ACHN (cell line): ENCODE measurements around the gene RFC3.
"Not testable (repeated sequence)": the region's sequence is repeated elsewhere in the genome, so short reads cannot be mapped to it uniquely, and the experiment has no call there.

ENCODE experiments used
- DNase-seq: peaks from one replicate; pipeline ENCODE4 v3.0.0-alpha.2; 2015
- in situ Hi-C: cut with HindIII; loops from 2 replicates; pipeline ENCODE4 v1.10.0; 2017; ENCODE audit warnings: low sequenced_read_pairs, low pct_ligation_motif_present, low pct_unique_long_range_greater_than_20kb

Gene RFC3, protein sequence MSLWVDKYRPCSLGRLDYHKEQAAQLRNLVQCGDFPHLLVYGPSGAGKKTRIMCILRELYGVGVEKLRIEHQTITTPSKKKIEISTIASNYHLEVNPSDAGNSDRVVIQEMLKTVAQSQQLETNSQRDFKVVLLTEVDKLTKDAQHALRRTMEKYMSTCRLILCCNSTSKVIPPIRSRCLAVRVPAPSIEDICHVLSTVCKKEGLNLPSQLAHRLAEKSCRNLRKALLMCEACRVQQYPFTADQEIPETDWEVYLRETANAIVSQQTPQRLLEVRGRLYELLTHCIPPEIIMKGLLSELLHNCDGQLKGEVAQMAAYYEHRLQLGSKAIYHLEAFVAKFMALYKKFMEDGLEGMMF

DNA sequence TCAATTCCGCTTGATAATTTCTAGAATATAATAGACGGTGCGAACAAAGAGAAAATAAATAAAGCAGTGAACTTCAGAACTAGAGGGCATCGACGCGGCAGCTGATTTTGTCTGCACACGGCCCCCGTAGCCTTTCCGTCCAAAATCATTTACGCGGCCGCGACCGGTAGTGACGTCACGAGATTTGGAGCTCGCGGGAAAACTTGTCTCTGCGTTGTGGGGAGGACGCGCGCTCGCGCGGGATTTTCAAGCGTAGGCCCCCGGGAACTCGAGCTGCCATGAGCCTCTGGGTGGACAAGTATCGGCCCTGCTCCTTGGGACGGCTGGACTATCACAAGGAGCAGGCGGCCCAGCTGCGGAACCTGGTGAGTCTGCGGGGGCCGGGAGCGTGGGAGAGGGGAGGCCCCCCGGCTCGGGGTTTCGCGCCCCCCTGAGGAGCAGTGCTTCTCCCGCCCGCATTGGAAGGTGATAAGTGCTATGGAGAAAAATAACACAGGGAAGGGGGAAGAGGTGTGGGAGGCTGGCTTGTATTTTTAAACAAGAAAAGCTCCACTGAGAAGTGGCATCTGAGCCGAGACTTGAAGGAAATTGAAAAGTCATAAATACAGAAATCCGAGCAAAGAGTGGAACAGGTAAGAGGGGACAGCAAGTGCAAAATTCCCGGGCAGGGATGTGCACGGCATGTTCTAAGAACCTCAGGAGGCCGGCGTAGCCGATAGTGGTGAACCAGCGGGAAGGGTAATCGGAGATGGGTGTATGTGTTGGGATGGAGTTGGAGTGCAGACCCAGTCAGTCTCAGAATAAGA, at the start of gene RFC3:
Gene RFC3, plus strand, starts transcription at position 249 of the 806 bp plus-strand sequence. Its CDS starts 30 bp downstream, at position 279.
- peak; percentile 94 for DNase-seq
- in situ Hi-C loops, result no loop called here

DNA sequence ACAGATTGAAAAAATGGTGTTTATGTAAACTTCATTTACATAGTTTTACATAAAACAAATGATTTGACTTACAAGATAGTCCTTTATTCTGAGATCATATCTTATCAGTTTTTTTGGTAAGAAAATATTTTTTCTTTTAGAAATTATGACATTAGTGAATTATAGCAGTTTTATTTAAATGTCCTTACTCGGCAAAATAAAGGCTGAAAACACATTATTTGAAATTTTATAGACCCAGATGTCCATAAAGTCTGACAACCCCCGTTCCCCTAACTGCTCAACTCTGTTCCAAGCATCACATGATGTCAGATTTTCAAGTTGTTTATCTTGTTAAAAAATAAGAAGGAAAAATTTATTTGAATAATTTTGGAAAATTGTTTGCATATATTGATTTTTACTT, 46.7 kb upstream of the RFC3 start:
- no peak for DNase-seq
- in situ Hi-C loops, result no loop called here

DNA sequence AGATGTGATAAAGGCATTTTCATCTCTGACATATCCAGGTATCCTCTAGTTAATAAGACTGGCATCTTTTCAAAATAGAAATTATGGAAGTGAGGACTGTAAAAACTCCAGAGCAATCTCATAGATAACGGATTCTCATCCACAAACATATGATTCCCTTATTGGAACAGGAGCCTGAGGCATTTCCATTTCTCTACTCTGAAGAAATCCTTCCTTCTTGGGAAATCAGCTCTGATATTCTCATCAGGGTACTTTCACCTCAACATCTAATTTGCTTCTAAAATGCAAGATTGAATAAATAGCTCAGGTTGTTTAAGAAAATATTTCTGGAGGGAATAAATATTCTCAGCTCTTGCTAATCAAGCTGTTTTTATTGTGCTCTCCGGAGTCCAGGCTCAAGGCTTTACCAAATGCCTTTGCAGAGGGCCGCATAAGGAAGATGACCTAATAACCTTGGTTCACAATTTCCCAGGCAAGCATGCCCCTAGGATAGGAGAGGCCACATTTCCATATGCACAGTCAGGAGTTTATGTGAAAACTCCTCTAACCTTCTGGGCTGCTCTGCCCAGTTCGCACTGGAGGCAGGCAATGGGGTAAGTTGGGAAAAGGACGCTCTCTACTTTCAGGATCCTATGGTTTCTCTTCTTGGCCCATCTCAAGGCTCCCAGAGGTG, 44.0 kb upstream of the RFC3 start:
- no peak for DNase-seq
- in situ Hi-C loops, result no loop called here

DNA sequence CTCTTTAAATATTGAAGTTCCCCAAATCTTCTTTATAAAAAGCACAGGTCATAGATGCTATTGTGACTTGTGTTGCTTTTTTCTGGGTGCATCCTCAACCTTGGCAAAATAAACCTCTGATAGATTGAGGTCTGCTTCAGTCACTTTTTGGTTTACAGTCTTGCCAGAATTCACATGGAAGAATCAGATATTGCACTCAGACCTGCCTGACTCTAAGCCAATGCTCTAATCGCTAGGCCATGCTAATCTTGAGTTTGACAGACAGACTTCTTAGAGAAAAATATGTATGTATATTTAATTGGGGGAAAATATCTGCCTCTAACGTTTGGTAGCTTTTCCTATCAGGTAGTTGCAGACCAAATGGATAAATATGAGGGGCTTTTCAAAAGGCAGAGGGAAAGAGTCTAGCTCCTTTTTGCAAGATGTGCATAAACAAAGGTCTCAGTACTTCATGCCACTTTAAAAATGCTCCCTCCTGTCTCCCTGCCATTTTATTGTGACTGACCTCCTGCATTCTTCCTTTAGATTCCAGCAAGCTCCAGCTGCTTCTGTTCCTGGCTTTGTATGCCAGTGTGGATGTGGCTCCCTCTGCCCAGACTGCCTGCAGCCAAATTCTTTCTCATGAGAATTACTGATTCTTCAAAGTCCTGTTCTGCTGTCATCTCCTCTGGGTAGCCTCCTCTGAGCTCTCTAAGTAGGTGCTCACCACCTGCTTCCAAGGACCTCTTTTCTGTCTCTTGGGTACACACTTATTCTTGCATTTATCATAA, 42.4 kb upstream of the RFC3 start:
- in situ Hi-C loops, result no loop called here
- no peak for DNase-seq

DNA sequence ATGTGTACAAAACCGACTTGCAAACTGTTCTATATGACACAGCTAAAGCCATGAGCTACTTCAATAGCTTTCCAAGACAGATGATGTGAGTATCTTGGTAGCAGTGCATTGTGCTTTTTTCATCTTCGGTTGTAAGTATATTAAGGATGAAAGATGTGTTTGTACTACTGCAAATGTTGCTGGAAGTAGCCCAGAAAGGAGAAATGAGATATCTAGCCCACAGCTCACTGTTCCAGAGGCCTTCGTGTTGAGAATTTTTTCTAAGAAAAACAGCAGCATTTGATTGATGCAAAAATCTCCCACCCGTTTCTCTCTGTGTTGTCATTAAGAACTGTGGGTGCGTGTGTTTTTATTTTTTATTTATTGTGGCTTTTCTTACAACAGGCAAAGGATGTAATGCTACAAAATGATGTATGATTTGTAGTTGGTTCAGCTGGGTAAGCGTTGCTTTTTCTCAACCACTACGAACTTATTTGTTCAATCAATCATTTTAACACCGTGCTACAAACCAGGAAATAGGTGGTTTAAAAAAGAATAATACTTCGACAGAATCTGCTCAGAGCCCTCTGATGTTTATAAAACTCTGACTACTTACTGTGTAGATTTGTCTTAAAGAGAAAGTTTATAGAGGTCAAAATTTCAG, 41.6 kb upstream of the RFC3 start:
- no peak for DNase-seq
- in situ Hi-C loops, result no loop called here

DNA sequence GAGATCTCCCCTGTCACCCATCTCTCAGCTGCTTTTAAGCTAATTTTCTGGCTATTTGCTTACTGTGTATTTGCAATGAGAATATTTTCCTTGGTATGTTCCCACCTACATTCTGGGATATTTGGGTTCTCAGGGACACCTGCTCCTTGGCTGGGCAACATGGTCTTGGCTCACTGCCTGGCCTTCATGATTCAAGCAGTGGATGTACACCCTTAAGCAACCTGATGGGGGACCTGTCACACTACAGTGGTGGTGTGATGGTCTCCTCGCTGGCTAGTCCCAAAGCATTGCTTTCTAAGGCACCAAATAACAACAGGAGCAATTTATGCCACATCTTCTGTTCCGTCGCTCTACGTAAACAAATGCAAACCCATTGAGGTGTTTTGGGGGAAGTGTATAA, 35.3 kb upstream of the RFC3 start:
- in situ Hi-C loops, result no loop called here
- DNase-seq, result no peak

DNA sequence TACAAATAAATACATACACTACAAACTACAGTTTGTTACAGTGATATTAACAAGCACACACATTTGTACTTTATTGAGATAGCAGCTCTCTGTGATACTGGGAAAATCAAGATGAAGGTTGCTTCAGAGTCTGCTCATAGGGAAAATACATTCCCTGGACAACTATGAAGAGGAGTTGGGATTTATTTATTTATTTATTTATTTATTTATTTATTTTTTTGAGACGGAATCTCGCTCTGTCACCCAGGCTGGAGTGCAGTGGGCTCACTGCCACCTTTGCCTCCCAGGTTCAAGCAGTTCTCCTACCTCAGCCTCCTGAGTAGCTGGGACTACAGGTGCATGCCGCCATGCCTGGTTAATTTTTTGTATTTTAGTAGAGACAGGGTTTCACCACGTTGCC, 34.7 kb upstream of the RFC3 start:
- in situ Hi-C loops, DNase-seq: not testable (repeated sequence)

DNA sequence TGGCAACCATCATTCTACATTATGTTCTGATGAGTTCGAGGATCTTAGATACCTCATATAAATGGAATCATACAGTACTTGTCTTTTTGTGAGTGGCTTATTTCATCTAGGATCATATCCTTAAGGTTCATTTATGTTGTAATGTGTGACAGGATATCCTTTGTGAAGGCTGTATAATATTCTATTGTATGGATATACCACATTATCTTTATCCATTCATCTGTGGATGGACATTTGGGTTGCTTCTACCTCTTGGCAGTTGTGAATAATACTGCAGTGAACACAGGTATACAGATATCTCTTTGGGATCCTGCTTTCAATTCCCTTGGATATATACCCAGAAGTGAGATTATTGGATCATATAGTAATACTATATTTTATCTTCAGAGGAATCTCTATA, 33.2 kb upstream of the RFC3 start:
- no peak for DNase-seq
- in situ Hi-C loops, result no loop called here

DNA sequence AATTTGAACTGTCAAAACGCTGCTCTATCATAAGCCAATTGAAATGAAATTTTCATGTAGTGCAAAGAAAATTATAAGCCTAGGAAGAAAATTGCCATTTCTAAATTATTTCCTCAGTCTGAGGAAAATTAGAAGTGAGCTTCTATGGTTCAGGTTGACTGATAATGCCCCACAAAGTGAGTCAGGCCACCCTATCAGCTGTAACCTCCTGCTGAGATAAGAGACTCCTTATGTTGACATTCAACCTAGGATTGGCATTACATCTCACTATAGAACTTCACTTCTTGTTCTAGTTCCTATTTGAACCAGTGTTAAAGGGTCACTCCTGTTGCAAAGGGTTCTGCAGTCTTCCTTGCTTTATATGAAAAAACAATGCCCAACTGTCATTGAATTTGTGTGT, 32.6 kb upstream of the RFC3 start:
- in situ Hi-C loops, result no loop called here
- DNase-seq, result no peak

DNA sequence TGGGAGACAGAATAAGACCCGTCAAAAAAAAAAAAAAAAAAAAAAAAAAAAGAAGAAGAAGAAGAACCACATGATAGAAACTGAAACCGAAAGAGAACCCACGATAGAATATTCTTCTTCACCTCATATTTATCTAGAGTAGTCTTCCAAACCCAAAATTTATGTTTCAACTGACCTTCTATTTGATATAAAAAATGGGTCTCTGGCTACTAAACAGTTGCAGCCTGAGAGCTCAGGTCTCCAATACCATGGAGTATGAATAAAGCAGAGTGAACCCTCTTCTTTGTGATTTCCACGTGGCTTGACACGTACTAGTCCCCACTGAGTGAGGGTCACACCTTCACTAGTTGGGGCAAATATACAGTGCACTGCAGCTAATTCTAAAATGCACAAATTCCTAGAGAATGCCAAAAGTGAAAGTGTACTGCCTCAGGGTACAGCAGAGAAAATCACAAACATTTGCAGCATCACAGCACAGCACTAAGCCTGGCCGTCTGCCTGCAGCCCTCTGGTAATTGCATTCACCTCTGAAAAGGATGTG, 30.8 kb upstream of the RFC3 start:
- in situ Hi-C loops, result no loop called here
- DNase-seq, result peak; percentile 7

DNA sequence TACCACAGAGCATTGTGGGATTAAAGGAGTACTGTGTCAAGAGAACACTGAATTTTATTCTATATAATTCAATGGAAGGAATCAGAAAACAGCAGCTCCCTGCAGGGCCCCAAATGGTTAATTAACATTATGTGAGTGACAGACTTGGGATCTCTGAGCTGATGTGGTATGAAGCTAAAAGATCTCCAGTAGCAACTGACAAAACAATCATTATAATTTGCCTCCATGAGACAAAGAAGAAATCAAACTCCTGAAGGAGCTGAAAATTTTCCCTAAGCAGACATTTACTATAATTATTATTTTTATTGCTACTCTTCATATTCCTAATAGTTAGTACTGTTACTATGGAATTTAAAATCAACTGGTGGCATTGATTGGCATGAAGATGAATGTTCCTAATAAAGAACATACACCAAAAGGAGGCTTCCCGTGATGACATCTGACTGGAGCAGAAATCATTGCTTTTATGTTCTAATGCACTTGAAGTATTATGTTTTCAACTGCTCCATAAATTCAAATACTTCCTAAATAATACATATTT, 28.8 kb upstream of the RFC3 start:
- DNase-seq, result no peak
- in situ Hi-C loops, result no loop called here

DNA sequence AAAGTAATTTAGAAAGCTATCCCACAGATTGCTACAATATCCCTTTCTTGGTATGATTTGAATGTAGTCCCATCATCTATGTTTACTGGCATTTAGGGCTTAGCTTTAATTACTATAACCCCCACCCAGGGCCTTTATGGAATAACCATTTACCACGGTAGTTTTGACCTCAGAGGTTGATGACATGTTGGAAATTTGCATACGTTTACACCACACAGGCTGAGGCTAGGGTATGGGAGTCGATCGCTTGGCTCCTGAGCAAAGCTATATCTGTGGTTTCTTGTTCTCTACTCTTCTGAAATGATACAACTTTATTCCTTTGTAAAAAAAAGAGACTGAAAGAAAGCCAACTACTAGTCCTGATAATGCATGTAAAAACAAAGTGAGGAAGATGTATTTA, 28.2 kb upstream of the RFC3 start:
- in situ Hi-C loops, result no loop called here

DNA sequence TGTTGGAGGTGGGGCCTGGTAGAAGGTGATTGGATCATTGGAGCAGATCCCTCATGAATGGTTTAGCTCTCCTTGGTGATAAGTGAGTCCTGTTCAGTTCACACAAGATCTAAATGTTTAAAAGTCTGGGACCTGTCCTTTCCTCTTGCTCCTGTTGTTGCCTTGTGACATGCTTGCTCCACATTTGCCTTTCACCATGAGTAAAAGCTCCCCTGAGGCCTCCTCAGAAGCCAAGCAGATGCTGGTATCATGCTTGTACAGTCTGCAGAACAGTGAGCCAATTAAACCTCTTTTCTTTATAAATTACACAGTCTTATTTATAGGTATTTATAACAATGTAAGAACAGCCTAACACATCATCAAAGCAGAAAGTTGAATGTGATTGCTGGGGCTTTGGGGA, 24.2 kb upstream of the RFC3 start:
- no peak for DNase-seq
- in situ Hi-C loops, result no loop called here

More for the DNA sequence above, 28.2 kb upstream of the RFC3 start:
- DNase-seq, result no peak

DNA sequence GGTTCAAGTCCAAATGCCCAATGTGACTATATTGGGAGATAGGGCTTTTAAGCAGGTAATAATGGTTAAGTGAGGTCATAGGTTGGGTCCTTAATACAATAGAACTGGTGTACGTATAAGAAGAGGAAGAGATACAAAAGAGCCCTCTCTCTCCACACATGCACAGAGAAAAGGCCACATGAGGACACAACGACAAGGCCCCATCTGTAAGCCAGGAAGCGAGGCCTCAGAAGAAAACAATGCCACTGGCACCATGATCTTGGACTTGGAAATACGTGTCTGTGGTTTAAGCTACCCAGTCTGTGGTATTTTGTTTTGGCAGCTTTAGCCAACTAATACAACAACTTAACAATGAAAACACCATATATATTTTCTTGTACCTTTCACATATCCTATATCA, 23.4 kb upstream of the RFC3 start:
- in situ Hi-C loops, result no loop called here
- no peak for DNase-seq

DNA sequence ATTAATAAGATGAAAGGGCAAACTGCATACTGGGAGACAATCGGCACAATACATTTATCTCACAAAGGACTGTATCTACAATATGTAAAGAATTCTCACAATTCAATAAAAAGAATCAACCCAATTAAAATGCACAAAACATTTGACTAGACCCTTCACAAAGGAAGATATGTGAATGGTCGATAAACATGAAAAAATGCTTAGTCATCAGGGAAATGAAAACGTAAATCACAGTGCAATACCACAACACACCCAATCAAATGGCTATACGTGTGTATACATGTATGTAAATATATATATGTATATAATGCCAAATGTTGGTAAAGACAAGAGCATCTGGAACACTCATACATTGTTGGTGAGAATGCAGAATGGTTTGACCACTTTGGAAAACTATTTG, 21.9 kb upstream of the RFC3 start:
- in situ Hi-C loops, result no loop called here

DNA sequence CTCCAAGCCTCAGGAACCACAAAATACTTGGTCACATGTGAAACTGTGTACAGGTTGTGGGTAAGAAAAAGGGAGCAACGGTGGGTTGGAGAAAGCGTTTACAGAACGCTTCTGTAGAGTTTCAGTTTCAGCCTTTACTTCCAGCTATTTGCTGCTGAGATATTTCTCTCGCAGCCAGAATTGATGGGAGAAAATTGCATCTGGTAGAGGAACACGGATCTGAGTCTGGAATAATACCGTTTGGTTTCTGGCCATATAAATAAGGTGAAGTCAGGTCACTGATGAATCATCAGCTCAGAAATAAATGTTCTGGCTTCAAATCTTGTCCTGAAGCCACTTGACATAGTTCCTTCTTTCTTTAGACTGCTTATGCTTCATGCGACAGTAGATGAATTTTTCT, 20.3 kb upstream of the RFC3 start:
- in situ Hi-C loops, result no loop called here
- DNase-seq, result no peak

More for the DNA sequence above, 21.9 kb upstream of the RFC3 start:
- DNase-seq, result no peak

DNA sequence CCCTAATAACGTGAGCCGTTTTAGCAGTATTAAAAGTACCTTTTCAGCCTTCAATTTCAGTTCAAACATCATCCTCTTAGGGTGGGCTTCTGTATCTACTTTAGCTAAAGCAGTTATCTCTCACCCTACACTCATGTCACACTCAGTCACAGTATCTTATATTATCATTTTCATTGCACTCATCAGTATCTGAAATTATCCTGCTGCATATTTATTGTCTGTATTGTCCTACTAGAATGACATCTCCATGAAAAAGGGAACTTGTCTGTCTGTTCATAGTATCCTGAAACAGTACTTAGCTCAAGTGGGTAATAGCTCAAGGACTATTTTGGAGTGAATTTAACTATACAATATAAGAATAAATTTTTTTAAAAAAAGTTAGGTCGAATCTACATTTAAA, 19.9 kb upstream of the RFC3 start:
- in situ Hi-C loops, result no loop called here
- DNase-seq, result no peak
